Midbrain (tissue), 1 donor: Measurements from ENCODE around the gene TM2D3.

ENCODE experiments used
- DNase-seq: peaks from one replicate; lab custom pipeline; 2025; lab: John Stamatoyannopoulos, UW

TM2D3 gene

DNA sequence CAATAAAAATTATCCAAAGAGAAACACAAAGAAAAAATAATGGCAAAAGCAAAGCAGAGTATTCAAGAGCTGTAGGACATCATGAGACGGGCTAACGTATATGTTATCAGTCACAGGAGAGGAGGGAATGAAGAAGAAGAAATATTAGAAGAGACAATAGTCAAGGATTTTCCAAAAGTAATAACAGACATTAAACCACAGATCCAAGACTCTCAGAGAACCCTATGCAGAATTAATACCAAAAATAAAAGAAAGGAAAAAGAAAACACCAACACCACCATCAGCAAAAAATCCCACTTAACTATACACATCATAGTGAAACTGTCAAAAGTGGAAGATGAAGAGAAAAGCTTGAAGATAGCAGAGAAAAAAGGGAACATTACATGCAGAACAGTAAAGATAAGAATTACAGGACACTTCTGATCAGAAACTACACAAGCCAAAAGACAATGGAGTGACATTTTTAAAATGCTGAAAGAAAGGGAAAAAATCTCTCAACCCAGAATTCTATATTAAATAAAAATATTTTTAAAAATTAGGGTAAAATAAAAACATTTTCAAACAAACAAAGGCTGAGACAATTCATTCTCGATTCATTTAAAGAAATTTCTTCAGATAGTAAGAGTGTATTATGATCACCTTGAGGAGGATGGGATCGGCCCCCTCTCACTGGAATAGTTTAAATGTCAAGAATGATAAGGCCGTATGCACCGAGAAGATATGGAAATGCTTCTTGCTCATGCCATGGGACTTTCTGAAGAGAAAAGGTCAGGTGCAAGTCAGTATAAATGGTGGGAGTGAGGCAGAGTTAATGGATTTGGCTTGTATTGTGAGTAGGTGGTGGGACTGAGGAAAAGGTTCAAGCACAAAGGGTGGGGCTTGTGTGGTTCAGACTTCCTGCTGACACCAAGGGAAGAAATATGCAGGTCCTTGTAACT lies 28.5 kb downstream of the TM2D3 start:
- no peak for DNase-seq

DNA sequence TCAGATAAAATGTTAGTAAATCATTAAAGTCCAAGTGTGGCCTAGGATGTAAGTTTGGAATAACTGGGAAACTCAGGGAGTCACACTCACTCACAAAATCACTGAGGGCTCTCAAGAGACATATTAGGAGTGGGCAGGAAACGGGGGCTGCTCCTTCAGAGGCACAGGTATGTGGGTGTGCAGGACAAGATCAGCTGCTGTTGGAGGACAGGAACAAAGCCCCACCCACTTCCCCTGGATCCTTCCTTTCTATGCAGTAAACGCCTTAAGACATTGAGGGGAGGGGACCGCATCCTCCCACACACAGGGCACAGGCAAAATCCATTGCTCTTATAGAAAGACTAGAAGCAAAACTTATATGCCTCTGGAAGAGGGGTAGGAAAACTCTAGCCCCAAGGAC lies 30.2 kb downstream of the TM2D3 start:
- DNase-seq = no peak

DNA sequence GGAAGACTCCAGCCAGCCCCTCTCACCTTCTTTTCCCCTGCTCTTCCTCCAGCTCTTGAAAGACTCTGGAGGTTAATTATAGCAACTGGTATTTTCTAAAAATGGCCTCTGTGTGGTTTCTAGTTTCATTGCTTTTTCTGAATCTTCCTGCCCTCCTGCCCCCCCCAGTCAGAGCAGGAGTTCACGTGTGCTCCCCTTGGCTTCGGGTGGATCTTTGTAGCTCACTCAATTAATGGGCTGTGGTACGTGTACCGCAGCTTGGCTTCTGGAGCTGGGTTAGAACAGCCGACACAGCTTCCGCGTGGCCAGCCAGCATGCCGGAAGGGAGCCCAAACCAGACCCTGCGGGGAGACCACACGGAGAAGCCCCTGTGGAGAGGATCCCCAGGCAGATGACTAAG lies 31.5 kb downstream of the TM2D3 start:
- DNase-seq = no peak

DNA sequence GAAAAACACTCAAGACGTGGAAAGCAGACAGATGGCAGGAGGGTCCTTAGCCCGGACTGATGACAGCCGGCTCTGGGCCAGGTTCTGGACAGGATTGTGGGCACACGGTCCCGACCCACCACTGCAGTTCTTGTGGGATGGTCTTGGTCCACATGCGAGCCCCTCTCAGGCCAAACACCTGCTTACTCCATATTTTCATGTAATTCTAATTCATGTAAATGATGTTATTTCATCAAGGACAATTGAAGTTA lies 32.6 kb downstream of the TM2D3 start:
- no peak for DNase-seq

DNA sequence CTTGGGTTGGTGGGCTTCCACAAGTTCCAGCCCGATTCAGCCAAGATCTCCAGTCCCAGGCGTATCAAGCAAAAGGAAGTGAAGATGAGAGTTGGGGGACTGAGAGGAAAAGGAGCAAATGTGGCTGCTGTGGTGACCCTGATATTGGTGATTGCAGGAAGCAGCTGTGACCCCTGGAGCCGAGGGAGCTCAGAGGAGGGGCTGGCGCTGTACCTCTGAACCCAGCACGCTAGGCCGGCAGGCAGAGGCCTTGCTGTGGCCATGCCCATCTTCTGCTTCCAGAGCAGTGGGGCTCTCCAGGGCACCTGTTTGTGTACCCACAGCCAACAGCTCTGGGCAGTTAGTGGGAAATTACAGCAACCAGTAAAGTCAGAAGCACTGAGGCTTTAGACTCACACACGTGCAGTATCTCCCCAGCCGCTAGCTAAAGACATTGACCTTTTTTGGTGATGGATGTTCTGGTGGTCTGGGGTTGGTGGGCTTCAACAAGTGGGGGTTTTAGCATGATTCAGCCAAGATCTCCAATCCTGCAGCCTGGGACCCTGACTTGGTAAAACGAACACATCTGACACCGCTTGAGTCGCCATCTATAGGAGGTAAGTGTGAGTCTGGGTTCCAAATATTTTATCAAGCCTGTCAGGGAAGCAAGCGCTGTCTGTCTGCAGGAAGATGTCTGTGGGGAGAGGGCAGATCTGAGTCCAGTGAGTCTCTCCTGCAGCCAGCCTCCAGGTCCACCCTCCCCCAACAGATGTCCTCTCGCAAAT lies 33.1 kb downstream of the TM2D3 start:
- no peak for DNase-seq

DNA sequence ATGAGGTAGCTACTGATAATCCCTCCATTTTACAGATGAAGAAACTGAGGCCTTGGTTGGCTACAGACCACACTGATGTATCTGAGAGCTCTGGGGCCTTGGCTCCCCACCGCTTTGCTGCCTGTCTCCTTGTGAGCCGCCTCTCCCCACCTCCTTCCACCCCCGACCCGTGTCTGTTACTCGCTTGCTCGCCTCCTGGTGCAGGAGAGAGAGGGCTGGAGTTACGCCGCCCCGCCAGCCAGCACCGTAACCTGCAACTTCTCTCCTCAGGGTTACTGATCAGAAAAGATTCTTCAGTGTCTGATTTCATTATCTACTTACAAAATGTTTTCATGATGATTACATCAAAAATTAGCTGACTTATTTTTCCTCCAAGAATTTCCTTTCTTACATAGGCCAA lies 34.1 kb downstream of the TM2D3 start:
- DNase-seq = no peak

DNA sequence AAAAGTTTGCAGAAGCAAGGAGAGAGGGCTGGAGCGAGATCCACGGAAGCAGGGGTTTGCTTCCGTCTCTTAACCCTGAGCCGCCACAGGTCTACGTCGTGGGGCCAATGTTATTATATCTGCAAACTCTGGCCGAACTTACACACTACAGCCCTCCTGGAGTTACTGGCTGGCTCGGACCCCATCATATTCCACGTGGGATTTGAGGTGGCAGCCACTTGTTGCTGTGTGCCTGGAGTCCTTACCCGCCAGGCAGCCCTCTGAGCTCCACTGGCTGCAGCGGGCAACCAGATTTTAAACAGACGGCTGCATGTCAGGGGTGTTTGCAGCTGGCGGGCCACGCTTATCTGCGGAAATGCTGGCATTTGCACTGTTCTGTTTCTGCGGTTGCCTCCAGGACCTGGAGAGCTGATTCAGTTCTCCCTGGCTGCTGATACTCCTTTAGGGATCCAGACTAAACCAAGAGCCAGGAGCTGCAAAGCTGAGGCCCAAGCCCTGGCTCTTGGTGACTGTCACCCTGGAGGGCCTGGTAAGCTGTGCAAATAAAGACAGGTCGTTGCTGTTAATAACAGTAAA lies 34.7 kb downstream of the TM2D3 start:
- DNase-seq = no peak

DNA sequence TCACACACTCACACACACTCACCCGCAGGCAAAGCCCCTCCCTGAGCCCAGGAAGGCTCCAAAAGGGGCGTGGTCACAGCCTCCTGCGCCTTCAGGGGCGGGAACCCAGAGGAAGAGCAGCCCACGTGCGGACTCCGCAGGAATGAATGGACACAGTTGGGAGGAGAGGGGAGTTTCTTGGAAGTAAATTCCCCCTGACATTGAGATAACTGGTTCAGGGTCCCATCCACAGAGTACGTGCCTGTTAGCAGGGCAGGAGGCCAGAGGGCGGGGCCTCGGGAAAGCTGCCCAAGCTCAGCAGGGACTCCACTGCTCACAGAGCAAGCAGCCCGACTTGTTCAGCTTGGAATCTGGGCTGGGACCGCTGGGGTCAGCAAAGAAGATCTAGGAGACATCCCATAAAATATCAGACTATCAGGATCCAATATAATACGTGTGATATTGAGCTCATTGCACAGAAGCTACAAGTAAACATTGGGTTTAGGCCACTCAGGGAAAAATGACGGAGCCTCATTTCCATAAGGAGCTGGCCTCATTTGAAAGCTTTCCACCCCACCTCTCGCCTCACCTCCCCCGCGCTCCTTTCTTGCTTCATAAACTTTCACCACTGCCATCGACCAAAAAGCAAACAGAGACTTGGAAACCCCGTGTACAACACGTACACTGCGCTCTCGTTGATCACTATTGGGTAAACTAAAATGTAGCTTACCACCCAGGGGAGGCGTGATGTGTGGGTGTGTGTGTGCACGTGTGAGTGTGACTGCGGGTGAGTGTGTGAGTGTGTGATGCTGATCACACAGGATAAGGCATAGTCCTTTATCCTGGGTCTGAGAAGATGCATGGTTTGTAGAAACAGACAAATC lies 36.0 kb downstream of the TM2D3 start:
- DNase-seq = no peak

DNA sequence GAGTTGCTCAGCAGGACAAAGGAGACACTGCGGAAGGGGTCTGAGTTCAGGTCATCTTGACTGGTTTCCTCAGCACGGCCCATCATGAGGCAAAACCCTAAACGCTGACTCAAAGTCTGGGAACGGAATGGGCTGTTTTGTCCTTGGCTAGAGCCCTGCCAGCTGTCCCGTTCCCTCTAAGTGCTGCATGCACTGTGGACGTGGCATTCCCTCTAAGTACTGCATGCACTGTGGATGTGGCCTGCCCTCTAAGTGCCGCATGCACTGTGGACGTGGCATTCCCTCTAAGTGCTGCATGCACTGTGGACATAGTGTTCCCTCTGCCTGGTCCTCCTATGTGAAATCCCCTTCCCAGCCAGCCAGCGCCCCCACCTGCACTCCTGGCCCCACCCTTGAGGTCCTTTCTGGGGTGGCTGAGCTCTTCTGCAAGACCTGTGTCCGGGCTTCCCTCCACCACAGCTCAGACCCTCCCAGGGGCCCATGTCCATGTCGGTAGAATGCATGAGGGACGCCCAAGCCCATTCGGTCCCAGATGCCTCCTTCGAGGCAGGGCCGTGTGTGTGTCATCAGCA lies 36.7 kb downstream of the TM2D3 start:
- DNase-seq = no peak

DNA sequence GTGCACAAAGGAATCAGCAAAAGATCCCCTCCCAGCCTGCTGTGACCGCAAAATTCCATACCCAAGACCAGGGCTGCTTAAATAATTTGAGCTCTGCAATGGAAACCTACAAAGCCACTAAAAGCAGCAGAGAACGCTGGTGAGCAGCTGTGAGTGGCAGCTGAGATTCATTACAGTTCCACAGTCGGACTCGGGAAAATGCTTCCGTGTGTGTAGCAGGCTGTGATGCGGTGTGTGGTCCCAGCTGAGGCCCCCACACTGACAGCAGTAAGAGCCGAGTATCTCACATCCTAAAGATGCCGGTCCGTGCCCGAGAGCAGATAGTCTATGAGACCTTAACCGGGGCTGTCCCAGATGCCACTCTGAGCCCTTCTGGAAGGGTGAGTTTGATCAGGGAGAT lies 37.4 kb downstream of the TM2D3 start:
- DNase-seq = no peak

DNA sequence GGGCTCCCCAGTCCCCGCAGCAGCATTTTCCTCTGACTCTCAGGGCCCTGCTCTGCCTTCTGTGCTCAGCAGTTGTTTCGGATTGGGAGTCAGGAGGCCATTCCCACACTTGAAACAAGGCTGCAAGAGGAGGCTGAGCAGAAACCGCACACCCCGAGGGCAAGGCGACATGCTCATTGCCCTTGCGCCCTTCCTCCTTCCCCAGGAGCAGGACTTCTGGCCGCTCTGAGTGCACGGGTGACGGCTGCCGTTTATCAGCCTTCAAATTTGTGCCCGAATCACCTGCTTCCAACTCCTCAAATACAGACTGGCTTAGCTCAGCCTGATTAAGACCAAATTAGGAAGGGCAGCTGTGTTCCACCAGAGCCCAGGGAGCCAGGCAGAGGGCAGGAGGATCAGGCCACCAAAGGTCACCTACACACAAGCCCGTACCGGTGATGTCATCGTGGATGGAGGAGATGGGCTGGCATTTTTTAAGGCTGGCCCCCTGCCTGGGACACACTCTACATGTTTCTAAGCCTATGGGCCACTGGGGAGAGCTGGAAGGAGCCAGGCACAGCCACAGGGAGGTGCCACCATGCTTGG lies 38.1 kb downstream of the TM2D3 start:
- DNase-seq = no peak

DNA sequence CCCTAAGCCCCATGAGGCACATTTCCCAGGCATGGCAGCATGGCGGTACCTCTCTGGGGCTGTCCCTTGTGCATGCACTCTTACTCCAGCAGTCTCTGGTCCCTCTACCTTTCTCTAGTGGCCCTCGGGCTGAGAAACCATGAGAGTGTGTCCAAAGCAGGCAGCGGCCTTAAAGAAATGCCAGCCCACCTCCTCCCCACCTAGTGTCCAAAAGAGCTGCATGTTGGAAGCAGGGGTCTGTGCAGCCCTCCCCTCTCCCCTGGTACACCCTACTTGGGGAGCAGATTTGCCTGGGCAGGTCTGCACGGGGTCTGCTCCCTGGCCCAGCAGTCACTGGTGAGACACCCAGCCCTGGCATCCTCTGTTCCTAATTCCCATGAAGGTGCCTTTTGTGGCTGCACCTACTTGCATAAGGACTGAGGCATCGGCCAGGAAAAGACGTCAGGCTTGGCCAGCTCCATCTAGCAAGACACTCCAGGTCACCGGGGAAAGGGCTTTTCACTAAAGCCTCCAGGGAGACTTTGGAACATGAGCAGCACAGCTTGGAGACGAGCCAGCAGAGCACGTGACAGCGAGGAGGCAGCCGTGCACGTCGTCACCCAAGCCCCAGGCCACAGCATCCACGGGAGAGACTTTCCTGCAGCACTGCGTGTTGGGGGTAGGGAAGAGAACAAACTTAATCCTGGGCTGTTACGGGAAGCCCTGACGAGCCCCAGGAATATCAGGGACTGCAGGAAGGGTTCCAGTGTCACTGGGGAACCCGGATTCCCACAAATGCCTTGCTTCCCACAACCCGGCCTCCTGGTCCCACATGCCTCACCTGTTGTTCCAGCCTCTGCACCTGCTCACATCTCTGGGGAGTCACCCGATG lies 38.8 kb downstream of the TM2D3 start:
- DNase-seq = peak; percentile 34

DNA sequence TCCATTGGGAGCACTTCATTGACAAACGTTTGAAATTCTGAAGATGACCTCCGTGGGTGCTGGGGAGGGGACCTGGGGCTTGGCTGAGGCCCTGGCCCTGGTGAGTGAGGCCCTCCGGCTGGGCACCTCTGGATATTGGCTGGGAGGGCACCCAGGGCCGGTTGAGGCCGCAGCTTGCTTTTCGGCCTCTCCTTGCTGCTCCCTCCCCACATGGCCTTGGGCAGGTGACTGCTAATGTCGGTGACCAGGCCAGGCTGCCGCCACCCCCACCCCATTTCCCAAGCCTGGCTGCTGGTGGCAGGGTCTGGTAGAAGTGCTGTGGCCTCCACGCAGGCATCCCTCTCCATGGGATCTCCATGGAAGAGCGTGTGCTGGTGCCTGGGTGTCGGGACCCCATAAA lies 39.5 kb downstream of the TM2D3 start:
- no peak for DNase-seq

DNA sequence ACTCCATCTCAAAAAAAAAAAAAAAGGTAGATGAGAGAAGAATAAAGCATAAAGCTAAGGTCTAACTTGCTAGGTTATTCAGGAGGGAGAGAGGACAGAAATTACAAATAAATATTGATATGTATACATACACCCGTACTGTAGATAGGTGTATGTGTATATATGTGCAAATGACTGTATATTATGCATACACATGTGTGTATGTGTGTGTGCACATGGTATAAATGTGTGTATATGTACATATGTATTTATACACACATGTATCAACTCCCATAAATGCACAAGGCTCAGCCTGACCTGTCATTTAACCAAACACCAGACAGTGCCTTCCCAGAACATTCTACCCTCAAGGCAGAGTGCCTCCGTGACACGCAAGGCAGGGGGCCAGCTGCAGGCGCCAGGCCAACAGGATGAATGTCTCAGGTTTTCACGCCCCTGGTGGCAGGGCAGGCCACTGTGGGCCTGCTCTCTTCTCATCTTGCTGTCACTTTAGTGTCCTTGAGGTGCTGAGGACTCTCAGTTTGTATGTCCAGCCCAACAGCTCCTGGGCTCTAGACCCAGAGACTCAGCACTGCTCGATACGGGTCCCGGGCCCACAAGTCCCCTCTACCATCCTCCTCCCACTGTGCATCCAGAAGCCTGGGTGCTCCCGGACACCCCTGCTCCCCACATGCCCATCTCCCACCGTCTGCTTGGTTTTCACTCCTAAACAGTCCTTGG lies 40.4 kb downstream of the TM2D3 start:
- no peak for DNase-seq

DNA sequence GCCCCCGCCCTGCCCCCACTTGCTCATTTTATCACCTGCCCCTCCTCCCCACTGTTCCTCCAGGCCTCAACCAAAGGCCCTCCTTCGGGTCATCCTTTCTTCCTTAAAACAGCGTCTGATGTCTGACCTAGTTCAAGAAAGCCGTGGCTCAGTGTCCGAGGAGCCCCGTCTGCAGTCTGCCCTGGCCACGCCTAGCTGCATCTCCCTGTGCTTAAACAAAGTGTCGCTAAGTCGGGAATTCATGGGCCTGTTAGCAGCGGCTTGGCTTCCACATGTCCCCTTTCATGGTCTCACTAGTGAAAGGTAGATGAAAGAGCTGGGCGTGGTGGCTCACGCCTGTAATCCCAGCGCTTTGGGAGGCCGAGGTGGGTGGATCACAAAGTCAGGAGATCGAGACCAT lies 41.2 kb downstream of the TM2D3 start:
- no peak for DNase-seq

DNA sequence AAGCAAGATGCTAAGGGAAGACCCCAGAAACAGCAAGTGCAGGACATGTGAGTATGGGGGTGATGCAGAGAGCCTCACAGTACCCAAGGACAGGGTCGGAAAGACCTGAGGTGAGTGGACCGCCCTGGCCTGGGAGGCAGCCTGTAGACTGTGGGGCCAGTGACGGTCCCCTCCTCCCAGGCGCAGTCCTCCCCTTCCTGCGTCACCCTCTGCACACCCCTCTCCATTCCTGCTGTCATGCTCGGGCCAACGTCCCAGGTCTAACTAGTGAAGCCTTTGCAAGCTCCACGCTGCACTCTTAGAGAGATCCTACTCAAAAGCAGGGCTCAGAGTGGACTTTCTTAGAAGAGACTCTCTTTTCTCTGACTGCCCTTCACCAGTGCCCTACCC lies 41.6 kb downstream of the TM2D3 start:
- no peak for DNase-seq

DNA sequence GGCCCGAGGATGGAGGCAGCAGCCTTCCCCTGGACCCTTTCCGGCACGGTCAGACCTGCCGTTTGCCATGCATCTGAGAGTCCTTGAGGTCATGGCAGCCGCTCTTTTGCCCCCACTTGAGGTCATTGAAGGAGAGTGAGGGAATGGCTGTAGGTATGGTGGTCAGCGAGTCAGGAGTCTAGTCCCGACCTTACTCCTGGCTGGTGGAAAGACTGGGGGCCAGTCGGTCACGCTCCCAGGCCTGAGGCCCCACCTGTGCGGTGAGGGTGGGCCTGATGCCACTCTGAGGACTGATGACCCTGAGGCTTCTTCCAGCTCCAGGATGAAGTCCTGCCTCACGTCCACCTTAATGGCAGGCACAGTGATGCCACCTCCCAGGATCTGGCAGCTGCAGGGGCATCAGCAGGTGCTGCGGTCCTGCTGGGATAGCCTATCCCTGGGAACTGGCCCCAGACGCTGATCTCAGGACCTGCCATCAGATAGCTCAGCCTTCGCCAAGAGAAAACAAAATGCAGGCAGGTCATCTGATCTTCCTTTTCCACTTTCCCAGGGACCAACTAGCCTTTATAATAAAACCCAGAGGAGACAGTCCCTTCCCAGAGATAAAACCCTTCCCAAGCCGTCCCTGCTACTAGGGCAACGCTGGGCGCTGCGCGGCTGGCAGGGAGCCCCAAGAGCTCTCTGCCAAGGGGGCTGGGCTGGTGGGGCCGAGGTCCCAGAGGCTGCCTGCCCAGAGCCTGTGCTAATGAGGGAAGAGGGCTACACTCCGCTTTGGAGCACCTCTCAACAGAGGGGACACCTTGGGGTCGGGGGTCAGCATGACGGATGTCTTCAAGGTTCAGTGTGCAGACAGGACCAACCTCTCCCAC lies 42.2 kb downstream of the TM2D3 start:
- DNase-seq = no peak

DNA sequence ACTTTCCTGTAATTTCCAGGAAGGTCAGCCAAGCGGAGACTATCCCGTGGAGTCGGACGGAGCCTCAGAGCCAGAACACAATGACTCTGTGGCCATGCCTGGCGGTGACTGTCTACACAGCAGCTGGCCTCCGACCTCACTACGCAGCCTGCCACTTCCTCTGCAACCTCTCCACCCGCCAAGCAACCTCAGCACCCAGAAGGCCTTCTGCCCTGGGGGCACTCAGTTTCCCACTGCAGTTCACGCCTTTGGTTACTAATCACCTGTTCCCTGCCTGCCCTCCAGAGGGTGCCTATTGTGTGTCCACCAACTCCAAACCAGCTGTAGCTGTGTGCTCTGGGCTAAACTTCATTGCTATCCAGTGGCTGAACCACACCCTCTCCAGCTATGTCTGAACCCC lies 44.0 kb downstream of the TM2D3 start:
- no peak for DNase-seq

DNA sequence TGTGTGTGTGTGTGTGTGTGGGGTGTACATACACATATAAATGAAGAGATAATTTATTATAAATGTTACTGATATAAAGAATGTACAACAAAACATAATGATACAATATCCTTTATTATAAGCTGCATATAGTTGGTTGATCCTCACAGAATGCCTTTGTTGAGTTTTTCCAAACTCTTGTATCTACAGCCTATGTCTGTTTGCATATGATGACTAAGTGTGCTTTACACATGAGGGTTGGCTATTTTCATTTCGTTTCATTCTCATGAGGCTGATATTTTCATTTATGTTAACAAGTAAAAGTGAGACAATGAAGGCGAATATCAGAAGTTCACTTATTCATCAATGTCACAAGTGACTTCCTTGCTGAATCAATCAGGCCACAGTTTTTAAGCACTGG lies 45.1 kb downstream of the TM2D3 start:
- DNase-seq = no peak
